GM12878 (cell line): ENCODE measurements around the gene COL19A1. TPM values are rescaled to one million over a fixed set of nuclear protein-coding genes. Genes with fewer than 3 reads are reported as not detected.
A peak's percentile ranks its signal among the peaks of the same experiment; 100 is the strongest.

Experiments used
- BACH1 ChIP-seq: fragments of 450-650 bp; IDR thresholded peaks from 2 replicates; pipeline ENCODE4 v1.6.1; 2017; ENCODE audit warnings: mild to moderate bottlenecking, borderline replicate concordance
- CBX5 ChIP-seq: sonication (generic); IDR thresholded peaks from 2 replicates; pipeline ENCODE4 v1.6.1; 2016; ENCODE audit warnings: low read depth, moderate library complexity, mild to moderate bottlenecking, inconsistent platforms
- E4F1 ChIP-seq: fragments of 450-650 bp; IDR thresholded peaks from 2 replicates; pipeline ENCODE4 v1.6.1; 2018; ENCODE audit warnings: borderline replicate concordance, mild to moderate bottlenecking; ENCODE audit not compliant: partially characterized antibody
- ETV6 ChIP-seq, 2 experiments: fragments of 450-650 bp in 1 of 2; IDR thresholded peaks in 1 of 2; conservative IDR thresholded peaks in 1 of 2; 2 replicates each; pipeline ENCODE4 v1.6.1; 2014; ENCODE audit warnings: antibody characterized with exemption in 1 of 2, borderline replicate concordance in 1 of 2, low read depth in 1 of 2, mild to moderate bottlenecking in 1 of 2, moderate library complexity in 1 of 2
- FOXM1 ChIP-seq: IDR thresholded peaks from 2 replicates; pipeline ENCODE4 v1.6.1; 2012; ENCODE audit warnings: low read depth, mild to moderate bottlenecking, inconsistent platforms, low read length, moderate library complexity
- IKZF2 ChIP-seq, 2 experiments: fragments of 450-650 bp; IDR thresholded peaks; 2 replicates each; pipeline ENCODE4 v1.6.1; 2017; ENCODE audit warnings: mild to moderate bottlenecking in 2 of 2, moderate library complexity in 2 of 2
- JUNB ChIP-seq: IDR thresholded peaks from 2 replicates; pipeline ENCODE4 v1.6.1; 2016; ENCODE audit warnings: antibody characterized with exemption, mild to moderate bottlenecking
- MAX ChIP-seq: IDR thresholded peaks from 2 replicates; pipeline ENCODE4 v1.6.1; 2012; ENCODE audit warnings: low read depth, low read length, improper control_type of control experiment
- PAX5 ChIP-seq: IDR thresholded peaks from 2 replicates; pipeline ENCODE4 v1.6.1; 2011; ENCODE audit warnings: low read depth, low read length, borderline replicate concordance
- PML ChIP-seq: IDR thresholded peaks from 2 replicates; pipeline ENCODE4 v1.6.1; 2012; ENCODE audit warnings: low read length, inconsistent platforms
- RAD51 ChIP-seq: fragments of 450-650 bp; IDR thresholded peaks from 2 replicates; pipeline ENCODE4 v1.6.1; 2016; ENCODE audit warnings: moderate library complexity, mild to moderate bottlenecking, inconsistent platforms
- RCOR1 ChIP-seq: conservative IDR thresholded peaks from 2 replicates; pipeline ENCODE4 v1.6.1; 2012; ENCODE audit warnings: low read depth, low read length, improper control_type of control experiment
- REST ChIP-seq: IDR thresholded peaks from 2 replicates; pipeline ENCODE4 v1.6.1; 2012; ENCODE audit warnings: mild to moderate bottlenecking, low read depth, low read length
- STAT1 ChIP-seq: fragments of 450-650 bp; conservative IDR thresholded peaks from 2 replicates; pipeline ENCODE4 v1.6.1; 2014; ENCODE audit warnings: antibody characterized with exemption, mild to moderate bottlenecking
- TCF7 ChIP-seq: IDR thresholded peaks from 2 replicates; pipeline ENCODE4 v1.6.1; 2014; ENCODE audit warnings: antibody characterized with exemption, borderline replicate concordance
- WRNIP1 ChIP-seq: IDR thresholded peaks from 2 replicates; pipeline ENCODE4 v1.6.1; 2011; ENCODE audit warnings: low read depth, low read length, improper control_type of control experiment, borderline replicate concordance
- ZNF592 ChIP-seq: fragments of 450-650 bp; IDR thresholded peaks from 2 replicates; pipeline ENCODE4 v1.6.1; 2017; ENCODE audit warnings: mild to moderate bottlenecking, moderate library complexity
- ZSCAN29 ChIP-seq: fragments of 450-650 bp; IDR thresholded peaks from 2 replicates; pipeline ENCODE4 v1.6.1; 2017; ENCODE audit warnings: mild to moderate bottlenecking, moderate library complexity
- polyA plus RNA-seq, 11 experiments: library from polyadenylated mRNA; depleted of rRNA in 4 of 11; unstranded in 6 of 11; stranded (reverse) in 5 of 11; fragments of >200 nt; fragmentation: Nextera tagmentation in 4 of 11; fragmentation: Illumina TruSeq in 1 of 11; extraction: Ambion mirVana in 4 of 11; extraction: Trizol in 1 of 11; gene quantifications; 1 replicate in 1 of 11; 2 replicates in 10 of 11; pipeline versions ENCODE4 v1.2.1 to v1.2.3, GENCODE V29; 2011 to 2016; ENCODE audit warnings: inconsistent platforms in 2 of 11, missing spikeins in 2 of 11, low read depth in 1 of 11
- total RNA-seq, 4 experiments: library from RNA; depleted of rRNA in 3 of 4; stranded (reverse); fragments of >200 nt in 3 of 4; fragmentation: Illumina TruSeq in 1 of 4; extraction: Trizol in 1 of 4; gene quantifications; 2 replicates each; pipeline versions ENCODE4 v1.2.1 to v1.2.3, GENCODE V29; 2013 to 2021

The COL19A1 gene
- total and polyA plus RNA-seq, 10 of the 15 experiments (the other 5 are each of a cell fraction or from before 2014, with no cell fraction given) = 1.1 to 13.5 (median 4.1) TPM

- TF ChIP-seq RCOR1 (no peak), TCF7 (no peak), E4F1 (no peak), STAT1 (no peak), WRNIP1 (no peak), BACH1 (no peak; the same call in 1 of the 2 replicates), PML (no peak; the same call in 1 of the 2 replicates), IKZF2 (IDR thresholded peaks at IDR 0.05) (peak; percentile 62 to 76; a peak in 2 of 4 replicates), ZNF592 (no peak; the same call in 1 of the 2 replicates), ZSCAN29 (no peak), CBX5 (0 out of 2 replicates have a peak, but pooled peaks have one; percentile 72), FOXM1 (peak; percentile 84), PAX5 (peak; percentile 79), JUNB (peak; percentile 30; the same call in 1 of the 2 replicates), ETV6 (conservative IDR thresholded peaks at IDR 0.05 in 1 of 2, IDR thresholded peaks at IDR 0.05 in 1 of 2; ENCODE audit: borderline replicate concordance in 1 of 2, low read depth in 1 of 2) (peak in 1 of 2 experiments; percentile 74; a peak in 2 of 4 replicates), REST (no peak), MAX (no peak), RAD51 (no peak)
Measured at GRCh38 chr6:69881322-69882151, 15.2 kb downstream of the COL19A1 start (continued).
